Parathyroid adenoma (tissue), 2 donors: ENCODE data around the gene LIN52.

ENCODE experiments used
- H2AFZ ChIP-seq: fragments of 300-600 bp; sonication (generic); one replicate; pipeline ENCODE4 v1.7.0; 2017; ENCODE audit warnings: antibody characterized with exemption, mild to moderate bottlenecking
- H3K27ac ChIP-seq: fragments of 300-600 bp; sonication (generic); one replicate; pipeline ENCODE4 v1.7.0; 2017
- H3K27me3 ChIP-seq: fragments of 300-600 bp; sonication (generic); one replicate; pipeline ENCODE4 v1.7.0; 2017; ENCODE audit warnings: low read length; ENCODE audit not compliant: control insufficient read depth, insufficient read depth
- H3K36me3 ChIP-seq: fragments of 300-600 bp; sonication (generic); one replicate; pipeline ENCODE4 v1.7.0; 2017; ENCODE audit warnings: low read length; ENCODE audit not compliant: control insufficient read depth, insufficient read depth
- H3K4me1 ChIP-seq: fragments of 300-600 bp; sonication (generic); one replicate; pipeline ENCODE4 v1.7.0; 2017; ENCODE audit warnings: control low read depth
- H3K4me2 ChIP-seq: fragments of 300-600 bp; sonication (generic); one replicate; pipeline ENCODE4 v1.7.0; 2017; ENCODE audit warnings: low read length
- H3K4me3 ChIP-seq: fragments of 300-600 bp; sonication (generic); one replicate; pipeline ENCODE4 v1.7.0; 2017; ENCODE audit warnings: low read depth, low read length
- H3K79me2 ChIP-seq: fragments of 300-600 bp; sonication (generic); one replicate; pipeline ENCODE4 v1.7.0; 2017; ENCODE audit warnings: control low read depth
- H3K9ac ChIP-seq: fragments of 300-600 bp; sonication (generic); one replicate; pipeline ENCODE4 v1.7.0; 2017; ENCODE audit warnings: mild to moderate bottlenecking
- H3K9me3 ChIP-seq: fragments of 300-600 bp; sonication (generic); one replicate; pipeline ENCODE4 v1.7.0; 2017; ENCODE audit warnings: low read length; ENCODE audit not compliant: control insufficient read depth
- CTCF ChIP-seq: fragments of 300-600 bp; sonication (generic); IDR thresholded peaks from one replicate; pipeline ENCODE4 v1.7.0; 2017; ENCODE audit warnings: antibody characterized with exemption, mild to moderate bottlenecking
- donor health status: primary hyperparathyroidism.

Gene LIN52

GRCh38 chr14:74148705-74149104 lies 63.9 kb downstream of the LIN52 start:
- no peak for TF ChIP-seq CTCF
- no peak overlapping the region for H3K4me3 ChIP-seq
- no peaks in the 10 kb centered on the region for H3K79me2 ChIP-seq
- H3K9me3 ChIP-seq = no peaks in the 10 kb centered on the region
- H2AFZ ChIP-seq = no peak overlapping the region
- no peak overlapping the region for H3K9ac ChIP-seq
- no peaks in the 10 kb centered on the region for H3K36me3 ChIP-seq
- no peak overlapping the region for H3K27ac ChIP-seq
- H3K27me3 ChIP-seq = no peaks in the 10 kb centered on the region
- no peaks in the 10 kb centered on the region for H3K4me1 ChIP-seq
- H3K4me2 ChIP-seq = no peak overlapping the region

DNA sequence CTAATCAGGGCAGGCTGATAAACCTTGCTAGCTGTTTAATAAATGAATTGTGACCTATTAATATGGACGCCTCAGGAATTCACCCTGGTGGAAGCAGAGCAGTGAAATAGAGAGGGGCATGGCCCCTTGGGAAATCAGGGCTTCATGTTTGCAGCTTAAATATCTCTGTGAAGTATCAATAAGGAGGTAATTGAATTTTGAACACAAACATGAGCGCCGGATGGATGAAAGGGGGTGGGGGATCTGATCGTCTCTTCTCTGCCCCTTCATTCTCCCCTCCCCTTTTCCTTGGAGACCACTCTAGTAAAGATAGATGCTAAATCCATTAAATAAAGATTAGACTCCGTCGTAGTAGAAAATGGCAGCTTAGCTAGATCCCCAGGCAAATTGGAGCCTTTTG lies 70.5 kb downstream of the LIN52 start:
- H3K4me1 ChIP-seq = no peaks in the 10 kb centered on the region
- H3K36me3 ChIP-seq = no peaks in the 10 kb centered on the region
- no peak for TF ChIP-seq CTCF
- H3K27ac ChIP-seq = no peak overlapping the region
- H3K4me2 ChIP-seq = no peak overlapping the region
- no peak overlapping the region for H2AFZ ChIP-seq
- H3K4me3 ChIP-seq = no peak overlapping the region
- no peak overlapping the region for H3K9ac ChIP-seq
- H3K27me3 ChIP-seq = no peaks in the 10 kb centered on the region
- H3K79me2 ChIP-seq = no peaks in the 10 kb centered on the region
- H3K9me3 ChIP-seq = no peaks in the 10 kb centered on the region

- H3K9me3 ChIP-seq = no peaks in the 10 kb centered on the region
Observed at GRCh38 chr14:74155749-74156148, 71.0 kb downstream of the LIN52 start.

GRCh38 chr14:74160763-74161162 lies 76.0 kb downstream of the LIN52 start:
- H3K9me3 ChIP-seq = no peaks in the 10 kb centered on the region
- no peaks in the 10 kb centered on the region for H3K79me2 ChIP-seq
- H3K4me3 ChIP-seq = no peak overlapping the region
- no peaks in the 10 kb centered on the region for H3K36me3 ChIP-seq
- no peaks in the 10 kb centered on the region for H3K4me1 ChIP-seq
- H3K9ac ChIP-seq = no peak overlapping the region
- no peaks in the 10 kb centered on the region for H3K27me3 ChIP-seq
- no peak for TF ChIP-seq CTCF
- H2AFZ ChIP-seq = no peak overlapping the region
- H3K27ac ChIP-seq = no peak overlapping the region
- H3K4me2 ChIP-seq = no peak overlapping the region

More at GRCh38 chr14:74155749-74156148, 71.0 kb downstream of the LIN52 start:
- H3K27me3 ChIP-seq = no peaks in the 10 kb centered on the region
- no peaks in the 10 kb centered on the region for H3K79me2 ChIP-seq
- H3K4me2 ChIP-seq = no peak overlapping the region
- no peaks in the 10 kb centered on the region for H3K36me3 ChIP-seq
- H3K27ac ChIP-seq = no peak overlapping the region
- no peaks in the 10 kb centered on the region for H3K4me1 ChIP-seq
- no peak overlapping the region for H3K9ac ChIP-seq
- no peak overlapping the region for H2AFZ ChIP-seq
- H3K4me3 ChIP-seq = no peak overlapping the region
- TF ChIP-seq CTCF = no peak

GRCh38 chr14:74161526-74162158 lies 76.9 kb downstream of the LIN52 start:
- no peak overlapping the region for H3K4me3 ChIP-seq
- no peaks in the 10 kb centered on the region for H3K36me3 ChIP-seq
- H3K4me2 ChIP-seq = no peak overlapping the region
- H3K79me2 ChIP-seq = no peaks in the 10 kb centered on the region
- H3K27me3 ChIP-seq = no peaks in the 10 kb centered on the region
- H2AFZ ChIP-seq = no peak overlapping the region
- no peak overlapping the region for H3K9ac ChIP-seq
- no peaks in the 10 kb centered on the region for H3K9me3 ChIP-seq
- TF ChIP-seq CTCF = no peak
- no peaks in the 10 kb centered on the region for H3K4me1 ChIP-seq
- H3K27ac ChIP-seq = no peak overlapping the region
